ENCODE results near the gene GINS2.

- TF ChIP-seq POLR2A (IDR thresholded peaks at IDR 0.05), result no peak
- TF ChIP-seq CTCF (IDR thresholded peaks at IDR 0.05), result no peak
- no peak for TF ChIP-seq POLR2AphosphoS5 (IDR thresholded peaks at IDR 0.05; ENCODE audit: insufficient read depth in 1 of 2, low read depth in 1 of 2)
These were observed 16.4 kb upstream of the GINS2 start for GRCh38 chr16:85704900-85705846.

Measured in vagina (tissue), 2 donors.